Measurements from ENCODE around the gene TAAR5.
"Not testable (repeated sequence)": the region's sequence is repeated elsewhere in the genome, so short reads cannot be mapped to it uniquely, and the experiment has no call there.

The TAAR5 gene

DNA sequence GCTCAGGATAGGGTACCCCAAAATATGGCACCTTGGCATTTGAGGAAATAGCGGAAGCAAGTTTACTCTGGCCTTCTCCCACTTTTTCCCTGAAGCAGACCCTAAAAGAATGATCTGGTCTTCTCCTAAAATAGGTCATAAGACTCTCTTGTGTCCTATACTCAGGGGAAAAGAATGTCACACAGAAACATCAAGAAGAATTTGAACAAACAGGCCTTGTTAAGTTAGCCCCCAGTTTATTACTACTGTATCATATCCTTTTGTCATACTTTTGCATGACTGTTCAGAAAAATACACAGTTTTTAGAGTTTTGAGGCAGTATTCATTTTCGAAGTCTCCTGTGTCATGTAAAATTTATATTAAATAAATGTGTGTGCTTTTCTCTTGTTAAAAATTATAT lies 22.1 kb upstream of the TAAR5 start:
- Histone ChIP-seq H3K36me3 (replicated peaks; ENCODE audit: insufficient read depth, low read length) (no peaks in the 10 kb centered on the region), H3K4me3 (ENCODE audit: low read length) (no peak overlapping the region), H4K20me1 (ENCODE audit: insufficient read depth, low read length) (no peaks in the 10 kb centered on the region), H3K4me1 (ENCODE audit: low read length) (peaks cover 8% of the 10 kb centered on the region; the same call in 1 of the 2 replicates), H3K79me2 (ENCODE audit: low read length) (no peaks in the 10 kb centered on the region), H3K9me3 (replicated peaks; ENCODE audit: insufficient read depth, low read length) (no peaks in the 10 kb centered on the region), H3F3A (ENCODE audit: insufficient read depth, low read length) (no peaks in the 10 kb centered on the region), H3K27me3 (replicated peaks; ENCODE audit: insufficient read depth, low read length) (no peaks in the 10 kb centered on the region), H3K4me2 (ENCODE audit: low read depth, low read length) (no peak overlapping the region), H3K9ac (ENCODE audit: low read length) (no peak overlapping the region), H3K27ac (ENCODE audit: low read length) (no peak overlapping the region), H3K9me2 (replicated peaks; ENCODE audit: insufficient read depth, low read length) (no peaks in the 10 kb centered on the region), H2AFZ (ENCODE audit: low read length) (no peak overlapping the region)
- DNase-seq = no peak
- TF ChIP-seq EZH2 (optimal IDR thresholded peaks at IDR 0.05; ENCODE audit: low read depth, low read length) (no peak), EZH2phosphoT487 (IDR thresholded peaks at IDR 0.05; ENCODE audit: low read length) (no peak)
- TF ChIP-seq, protein P1, sequence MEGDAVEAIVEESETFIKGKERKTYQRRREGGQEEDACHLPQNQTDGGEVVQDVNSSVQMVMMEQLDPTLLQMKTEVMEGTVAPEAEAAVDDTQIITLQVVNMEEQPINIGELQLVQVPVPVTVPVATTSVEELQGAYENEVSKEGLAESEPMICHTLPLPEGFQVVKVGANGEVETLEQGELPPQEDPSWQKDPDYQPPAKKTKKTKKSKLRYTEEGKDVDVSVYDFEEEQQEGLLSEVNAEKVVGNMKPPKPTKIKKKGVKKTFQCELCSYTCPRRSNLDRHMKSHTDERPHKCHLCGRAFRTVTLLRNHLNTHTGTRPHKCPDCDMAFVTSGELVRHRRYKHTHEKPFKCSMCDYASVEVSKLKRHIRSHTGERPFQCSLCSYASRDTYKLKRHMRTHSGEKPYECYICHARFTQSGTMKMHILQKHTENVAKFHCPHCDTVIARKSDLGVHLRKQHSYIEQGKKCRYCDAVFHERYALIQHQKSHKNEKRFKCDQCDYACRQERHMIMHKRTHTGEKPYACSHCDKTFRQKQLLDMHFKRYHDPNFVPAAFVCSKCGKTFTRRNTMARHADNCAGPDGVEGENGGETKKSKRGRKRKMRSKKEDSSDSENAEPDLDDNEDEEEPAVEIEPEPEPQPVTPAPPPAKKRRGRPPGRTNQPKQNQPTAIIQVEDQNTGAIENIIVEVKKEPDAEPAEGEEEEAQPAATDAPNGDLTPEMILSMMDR (IDR thresholded peaks at IDR 0.05; ENCODE audit: low read length) = no peak

DNA sequence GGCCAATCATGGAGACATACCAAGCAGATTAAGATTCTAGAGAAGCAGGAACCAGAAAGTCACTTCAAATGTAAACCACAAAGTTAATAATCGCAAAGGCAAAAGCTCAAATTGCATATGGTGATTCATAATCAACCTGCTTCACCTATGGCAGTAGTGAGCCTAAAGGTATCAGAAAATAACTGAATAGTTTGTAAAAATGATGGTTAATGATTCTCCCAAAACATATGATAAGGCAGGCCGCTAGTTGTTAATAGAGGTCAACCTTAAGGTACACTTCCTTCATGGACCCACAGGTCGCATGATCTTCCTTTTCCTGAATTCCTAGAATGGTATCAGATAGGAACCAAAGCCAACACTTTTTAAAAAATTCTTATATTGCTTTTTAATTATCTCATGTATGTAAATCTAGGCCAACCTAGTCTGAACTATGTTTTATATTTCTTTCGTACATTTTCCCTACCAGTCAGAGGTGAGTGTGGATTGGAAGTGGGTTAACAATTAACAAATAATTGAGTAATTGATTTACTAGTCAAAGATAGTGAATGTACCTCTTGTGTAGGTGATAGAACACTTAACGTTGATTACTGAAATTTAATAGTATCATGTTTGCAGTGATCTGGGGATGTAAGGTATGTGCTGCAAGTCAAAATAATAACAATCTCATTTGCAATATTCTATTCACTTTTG lies 18.1 kb upstream of the TAAR5 start:
- Histone ChIP-seq H3K9me2 (replicated peaks; ENCODE audit: insufficient read depth, low read length) (no peaks in the 10 kb centered on the region), H3K27ac (ENCODE audit: low read length) (no peak overlapping the region), H3K9me3 (replicated peaks; ENCODE audit: insufficient read depth, low read length) (no peaks in the 10 kb centered on the region), H2AFZ (ENCODE audit: low read length) (no peak overlapping the region), H3F3A (ENCODE audit: insufficient read depth, low read length) (no peaks in the 10 kb centered on the region), H3K79me2 (ENCODE audit: low read length) (no peaks in the 10 kb centered on the region), H3K36me3 (replicated peaks; ENCODE audit: insufficient read depth, low read length) (no peaks in the 10 kb centered on the region), H3K4me2 (ENCODE audit: low read depth, low read length) (no peak overlapping the region), H3K27me3 (replicated peaks; ENCODE audit: insufficient read depth, low read length) (no peaks in the 10 kb centered on the region), H3K4me1 (ENCODE audit: low read length) (no peaks in the 10 kb centered on the region), H3K4me3 (ENCODE audit: low read length) (no peak overlapping the region), H3K9ac (ENCODE audit: low read length) (no peak overlapping the region), H4K20me1 (ENCODE audit: insufficient read depth, low read length) (no peaks in the 10 kb centered on the region)
- no peak for DNase-seq
- no peak for TF ChIP-seq EZH2 (optimal IDR thresholded peaks at IDR 0.05; ENCODE audit: low read depth, low read length)
- TF ChIP-seq, protein P1 (IDR thresholded peaks at IDR 0.05; ENCODE audit: low read length) = no peak
- TF ChIP-seq EZH2phosphoT487 (IDR thresholded peaks at IDR 0.05; ENCODE audit: low read length) = no peak

DNA sequence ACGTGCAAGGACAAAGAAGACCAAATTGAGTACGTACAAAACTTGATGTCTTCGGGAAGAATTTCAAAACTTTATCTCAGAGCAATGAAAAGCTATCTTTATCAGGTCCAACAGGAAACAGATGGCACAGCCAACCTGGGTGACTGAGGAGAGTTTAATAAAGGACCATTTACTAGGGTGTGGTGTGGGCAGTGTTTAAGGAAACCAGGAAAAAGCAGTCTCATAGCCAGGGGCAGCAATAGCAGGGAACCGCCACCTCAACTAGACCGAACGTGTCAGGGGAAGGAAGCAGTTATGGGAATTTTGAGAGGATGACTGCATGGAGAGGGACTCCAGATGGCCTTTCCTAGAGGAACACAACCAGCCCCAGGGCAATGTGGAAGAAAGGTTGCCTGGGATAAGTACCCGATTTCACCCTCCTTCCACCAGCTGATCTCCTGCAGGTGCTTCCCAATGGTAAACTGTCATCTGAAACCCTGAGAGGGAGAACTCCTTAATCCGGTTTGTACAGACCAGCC lies 15.2 kb upstream of the TAAR5 start:
- no peak overlapping the region for H2AFZ ChIP-seq (ENCODE audit: low read length)
- no peak overlapping the region for H3K4me3 ChIP-seq (ENCODE audit: low read length)
- H3K36me3 ChIP-seq (replicated peaks; ENCODE audit: insufficient read depth, low read length) = no peaks in the 10 kb centered on the region
- H3K4me1 ChIP-seq (ENCODE audit: low read length) = no peaks in the 10 kb centered on the region
- no peak overlapping the region for H3K4me2 ChIP-seq (ENCODE audit: low read depth, low read length)
- no peak overlapping the region for H3K27ac ChIP-seq (ENCODE audit: low read length)
- TF ChIP-seq, protein P1 (IDR thresholded peaks at IDR 0.05; ENCODE audit: low read length) = no peak
- no peak for TF ChIP-seq EZH2phosphoT487 (IDR thresholded peaks at IDR 0.05; ENCODE audit: low read length)
- TF ChIP-seq EZH2 (optimal IDR thresholded peaks at IDR 0.05; ENCODE audit: low read depth, low read length) = no peak
- H3K9me2 ChIP-seq (replicated peaks; ENCODE audit: insufficient read depth, low read length) = no peaks in the 10 kb centered on the region
- H3K9me3 ChIP-seq (replicated peaks; ENCODE audit: insufficient read depth, low read length) = no peaks in the 10 kb centered on the region
- DNase-seq = no peak
- no peaks in the 10 kb centered on the region for H3F3A ChIP-seq (ENCODE audit: insufficient read depth, low read length)
- no peaks in the 10 kb centered on the region for H3K27me3 ChIP-seq (replicated peaks; ENCODE audit: insufficient read depth, low read length)
- H3K79me2 ChIP-seq (ENCODE audit: low read length) = no peaks in the 10 kb centered on the region
- H4K20me1 ChIP-seq (ENCODE audit: insufficient read depth, low read length) = no peaks in the 10 kb centered on the region
- H3K9ac ChIP-seq (ENCODE audit: low read length) = no peak overlapping the region

DNA sequence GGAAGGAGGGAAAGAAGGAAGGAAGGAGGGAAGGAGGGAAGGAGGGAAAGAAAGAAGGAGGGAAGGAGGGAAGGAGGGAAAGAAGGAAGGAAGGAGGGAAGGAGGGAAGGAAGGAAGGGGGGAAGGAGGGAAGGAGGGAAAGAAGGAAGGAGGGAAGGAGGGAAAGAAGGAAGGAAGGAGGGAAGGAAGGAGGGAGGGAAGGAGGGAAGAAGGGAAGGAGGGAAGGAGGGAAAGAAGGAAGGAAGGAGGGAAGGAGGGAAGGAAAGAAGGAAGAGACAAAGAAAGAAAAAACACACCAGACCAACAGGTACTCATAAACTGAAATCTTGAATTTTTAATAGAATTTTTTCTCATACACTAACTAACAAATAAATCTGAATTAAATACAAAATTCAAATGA lies 11.4 kb upstream of the TAAR5 start:
- not testable (repeated sequence) for H3K9me2 ChIP-seq (replicated peaks; ENCODE audit: insufficient read depth, low read length); H3K27ac ChIP-seq (ENCODE audit: low read length); H3K9ac ChIP-seq (ENCODE audit: low read length); DNase-seq; H3F3A ChIP-seq (ENCODE audit: insufficient read depth, low read length); H3K9me3 ChIP-seq (replicated peaks; ENCODE audit: insufficient read depth, low read length); H2AFZ ChIP-seq (ENCODE audit: low read length); H3K27me3 ChIP-seq (replicated peaks; ENCODE audit: insufficient read depth, low read length); H3K4me1 ChIP-seq (ENCODE audit: low read length); H3K4me3 ChIP-seq (ENCODE audit: low read length); H3K79me2 ChIP-seq (ENCODE audit: low read length); H3K4me2 ChIP-seq (ENCODE audit: low read depth, low read length); H3K36me3 ChIP-seq (replicated peaks; ENCODE audit: insufficient read depth, low read length); H4K20me1 ChIP-seq (ENCODE audit: insufficient read depth, low read length)
